NCI-H774 (cell line): ENCODE measurements around the gene ENTREP1.
"Not testable (repeated sequence)": the region's sequence is repeated elsewhere in the genome, so short reads cannot be mapped to it uniquely, and the experiment has no call there.

Experiments
- DNase-seq: peaks from one replicate; lab custom pipeline; 2025; lab: John Stamatoyannopoulos, UW

ENTREP1 gene

GRCh38 chr9:69411931-69412740, 87.1 kb downstream of the ENTREP1 start:
- DNase-seq = no peak

DNA sequence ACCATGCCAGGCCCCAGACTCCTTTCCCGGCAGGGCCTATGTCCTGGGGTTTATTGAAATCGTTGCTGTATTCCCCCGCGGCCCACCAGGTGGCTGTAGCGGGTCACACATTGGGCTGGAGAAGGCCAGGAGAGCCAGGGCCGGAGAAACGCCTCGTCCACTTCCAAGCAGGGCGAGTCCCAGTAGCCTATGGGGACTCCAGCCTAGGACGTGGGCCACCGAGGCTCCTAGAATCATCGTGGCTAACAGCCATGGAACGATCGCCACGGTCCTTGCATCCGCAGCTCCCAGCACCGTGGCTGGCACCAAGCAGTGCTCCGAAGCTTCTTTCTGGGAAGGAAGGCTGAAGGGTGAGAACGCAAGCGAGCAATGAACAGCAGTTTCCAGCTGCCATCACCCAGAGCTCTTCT, 87.7 kb downstream of the ENTREP1 start:
- no peak for DNase-seq

DNA sequence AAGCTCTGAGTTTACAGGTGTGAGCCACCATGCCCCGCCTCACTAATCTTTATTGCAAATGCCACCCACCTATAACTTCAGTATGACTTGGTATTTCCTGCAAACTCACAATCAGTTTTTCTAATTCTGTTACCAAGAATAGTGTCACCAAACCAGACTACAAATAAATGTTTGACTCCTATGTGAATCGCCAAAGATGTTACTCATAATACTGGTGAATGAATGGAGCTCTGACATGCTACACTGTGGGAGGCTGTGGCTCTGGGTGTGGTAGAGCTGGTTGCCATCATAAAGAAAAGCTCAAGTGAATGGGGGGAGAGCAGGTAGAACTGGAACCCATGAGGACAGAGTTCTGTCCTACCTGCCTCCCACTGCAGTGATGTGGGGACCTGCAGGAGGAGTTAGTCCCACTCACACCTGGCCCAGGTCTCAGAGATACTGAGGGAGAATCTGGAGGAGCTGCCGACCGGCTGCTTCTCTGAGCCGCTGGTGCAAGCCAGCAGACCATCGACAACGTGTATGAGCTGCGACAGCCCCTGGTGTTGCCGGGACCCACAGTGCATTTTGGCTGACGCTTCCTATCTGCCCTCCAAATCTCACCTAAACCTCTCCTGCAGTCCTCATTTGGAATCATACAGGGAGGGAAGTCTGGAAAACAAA, 95.7 kb downstream of the ENTREP1 start:
- no peak for DNase-seq

DNA sequence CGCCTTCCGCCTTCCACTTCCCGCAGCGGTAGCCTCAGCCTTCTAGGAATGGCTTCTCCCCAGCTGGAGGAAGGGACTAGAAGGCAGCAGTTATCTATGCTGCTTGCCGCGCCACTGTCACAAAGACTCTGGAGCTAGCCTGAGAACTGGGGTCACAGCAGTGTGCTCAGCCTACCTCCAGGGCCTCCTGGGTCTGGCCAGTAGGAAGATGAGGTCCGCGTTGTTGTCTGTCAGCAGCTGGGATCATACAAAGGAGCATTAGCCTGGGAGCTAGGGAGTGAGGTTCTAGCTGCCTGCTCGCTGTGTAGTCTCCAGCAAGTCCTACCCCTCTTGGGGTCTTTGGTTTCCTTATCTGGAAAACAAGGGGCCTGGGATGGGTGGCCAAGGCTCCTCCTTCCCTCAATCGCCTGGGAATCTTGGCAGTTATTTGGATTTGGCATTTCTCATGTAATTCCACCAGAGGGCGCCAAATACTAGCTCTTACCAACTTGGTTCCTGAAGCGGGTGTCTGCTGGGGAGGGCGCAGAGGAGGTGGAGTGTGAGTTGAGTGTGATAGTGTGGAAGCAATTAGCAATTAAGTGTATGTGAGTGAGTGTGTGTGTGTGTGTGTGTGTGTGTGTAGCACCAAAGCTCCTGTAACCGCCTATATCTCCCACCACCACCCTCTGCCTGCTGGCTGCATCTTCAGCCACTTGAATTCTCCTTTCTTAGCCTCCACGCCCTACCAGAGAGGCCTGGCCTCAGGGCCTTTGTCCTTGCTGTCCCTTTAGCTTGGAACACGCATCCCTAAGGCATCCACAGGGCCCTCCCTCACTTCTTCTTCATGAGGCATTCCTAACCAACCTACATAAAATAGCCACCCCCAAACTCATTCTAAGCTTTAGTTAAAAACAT, 97.1 kb downstream of the ENTREP1 start:
- peak; percentile 61 for DNase-seq

DNA sequence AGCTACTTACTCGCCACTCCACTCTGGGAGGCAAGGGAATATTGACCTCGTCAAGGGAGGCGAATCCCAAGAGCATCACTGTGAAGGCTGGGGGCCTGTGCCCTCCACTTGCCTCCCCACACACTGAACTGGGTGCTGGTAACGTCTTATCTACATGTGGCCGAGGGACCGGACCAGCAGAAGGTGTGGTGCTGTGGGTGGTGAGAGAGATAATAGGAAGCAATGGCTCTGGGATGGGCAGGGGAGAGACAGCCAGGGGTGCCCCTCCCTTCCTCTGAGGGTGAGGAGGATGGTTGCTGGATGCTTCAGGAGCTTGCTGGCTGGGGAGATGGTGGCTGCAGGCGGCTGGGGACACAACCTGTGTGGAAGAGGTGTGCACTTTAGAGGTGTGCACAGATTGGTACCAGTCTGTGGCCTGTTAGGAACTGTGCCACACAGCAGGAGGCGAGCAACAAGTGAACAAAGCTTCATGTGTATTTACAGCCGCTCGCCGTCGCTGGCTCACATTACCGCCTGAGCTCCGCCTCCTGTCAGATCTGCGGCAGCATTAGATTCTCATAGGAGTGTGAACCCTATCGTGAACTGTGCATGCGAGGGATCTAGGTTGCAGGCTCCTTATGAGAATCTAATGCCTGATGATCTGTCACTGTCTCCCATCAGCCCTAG, 100.3 kb downstream of the ENTREP1 start:
- DNase-seq = no peak

DNA sequence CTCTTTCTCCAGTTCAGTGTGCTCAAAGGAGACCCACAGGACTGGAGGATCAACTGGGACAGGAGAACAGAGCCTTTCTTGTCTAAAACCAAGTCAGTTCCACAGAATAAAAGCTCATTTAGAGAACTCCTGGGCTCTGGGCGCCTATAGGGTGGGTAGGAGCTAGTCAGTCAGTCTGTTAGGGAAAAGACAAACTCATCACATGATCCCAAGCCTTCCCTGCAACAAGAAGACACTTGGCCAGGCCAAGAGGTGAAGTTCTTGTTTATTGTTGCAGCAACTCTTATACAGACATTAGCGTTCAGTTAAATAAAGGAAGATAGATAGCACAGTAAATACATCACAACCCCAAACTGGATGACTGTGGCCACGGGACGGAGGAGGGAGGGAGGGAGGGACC, 102.3 kb downstream of the ENTREP1 start:
- no peak for DNase-seq

DNA sequence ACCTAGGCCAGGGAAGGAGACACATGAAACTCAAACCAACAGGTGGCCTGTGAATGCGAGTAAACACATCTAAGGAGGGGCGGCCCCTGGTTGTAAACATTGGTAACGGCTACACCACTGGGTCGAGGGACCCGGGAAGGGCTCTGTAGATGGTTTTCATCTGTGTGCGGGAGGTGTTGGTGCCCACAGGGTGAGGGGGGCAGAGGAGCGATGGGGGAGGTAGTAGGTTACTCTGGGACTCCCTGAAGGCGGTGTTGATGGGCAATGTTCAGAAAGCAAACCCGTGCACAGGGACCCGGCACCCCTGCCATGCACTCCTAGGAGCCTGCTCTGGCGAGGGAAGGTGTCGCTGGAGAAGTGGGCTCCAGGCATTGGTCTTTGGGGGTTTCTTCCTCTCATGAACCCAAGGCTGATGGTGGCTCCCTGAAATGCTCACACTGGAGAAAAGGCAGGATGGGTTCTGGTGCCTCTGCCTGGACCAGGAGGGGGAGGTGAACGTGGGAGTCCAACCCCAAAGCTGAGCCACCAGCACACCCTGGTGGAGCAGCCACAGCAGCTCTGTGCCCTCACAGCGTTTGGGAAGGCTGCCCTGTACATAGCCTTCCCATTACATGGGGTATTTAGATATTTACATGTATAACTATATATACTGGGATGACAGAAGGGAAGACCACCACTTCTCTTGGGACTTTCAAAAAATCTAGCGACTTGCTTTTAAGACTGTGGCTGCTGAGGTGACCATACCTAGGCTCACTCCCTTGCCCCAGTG, 103.2 kb downstream of the ENTREP1 start:
- no peak for DNase-seq

DNA sequence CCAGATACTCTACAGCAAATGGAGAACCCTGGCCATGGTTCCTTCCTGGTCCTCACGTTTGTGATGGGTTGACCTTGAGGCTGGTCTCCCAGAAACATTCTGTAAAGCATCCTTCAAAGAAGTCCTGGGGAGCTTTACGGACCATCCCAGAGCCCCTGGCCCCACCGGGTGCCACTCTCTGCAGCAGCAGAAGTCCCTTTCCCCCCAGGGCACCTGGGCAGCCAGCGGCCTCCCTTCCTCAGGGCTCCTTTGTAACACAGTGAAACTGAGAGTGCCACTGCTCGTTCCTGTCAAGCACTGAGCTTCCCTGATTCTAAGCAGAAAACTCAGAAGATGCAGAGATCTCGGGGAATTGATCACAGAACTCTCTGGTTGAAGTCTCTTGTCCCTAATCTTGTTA, 104.3 kb downstream of the ENTREP1 start:
- DNase-seq = no peak

DNA sequence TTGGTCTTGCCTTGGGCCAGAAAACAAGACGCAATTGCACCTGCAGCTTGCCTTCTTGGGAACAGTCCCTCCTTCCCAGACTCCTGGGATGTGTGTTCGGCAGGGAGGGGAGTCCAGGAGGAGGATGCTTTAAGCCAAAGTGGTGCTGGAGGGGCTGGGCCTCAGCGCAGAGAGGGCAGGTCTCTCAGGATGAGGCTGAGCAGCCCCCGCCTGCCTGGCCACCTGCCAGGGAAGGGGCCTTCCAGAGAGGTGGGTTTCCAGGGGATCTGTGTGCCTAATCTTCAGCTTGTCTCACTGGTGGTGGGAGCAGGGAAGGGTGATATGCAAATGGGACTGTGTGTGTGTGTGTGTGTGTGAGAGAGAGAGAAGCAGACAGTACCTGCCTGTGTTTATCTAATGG, 105.2 kb downstream of the ENTREP1 start:
- DNase-seq = no peak

DNA sequence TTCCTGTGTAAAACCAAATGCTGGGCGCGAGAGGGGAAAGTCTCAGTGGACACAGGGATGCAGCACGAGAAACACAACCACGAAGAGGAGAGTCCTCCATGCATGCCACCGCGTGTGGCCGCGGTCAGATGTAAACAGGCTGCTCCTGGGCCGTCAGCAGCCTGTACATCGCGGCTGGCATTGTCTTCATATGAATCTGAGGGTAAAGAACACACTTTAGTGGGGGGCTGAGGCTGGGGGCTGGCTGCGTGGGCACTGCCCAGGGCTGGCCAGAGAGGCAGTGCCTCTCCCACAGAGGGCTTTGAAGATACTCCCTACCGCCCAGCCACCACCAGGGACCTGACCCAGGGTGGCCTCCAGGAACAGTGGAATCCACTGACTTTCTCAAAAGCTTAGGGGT, 106.2 kb downstream of the ENTREP1 start:
- no peak for DNase-seq

- DNase-seq = no peak
Observed at GRCh38 chr9:69431777-69432176, 106.8 kb downstream of the ENTREP1 start.

GRCh38 chr9:69432623-69433022, 107.6 kb downstream of the ENTREP1 start:
- DNase-seq = no peak

GRCh38 chr9:69433392-69433791, 108.4 kb downstream of the ENTREP1 start:
- DNase-seq = no peak

DNA sequence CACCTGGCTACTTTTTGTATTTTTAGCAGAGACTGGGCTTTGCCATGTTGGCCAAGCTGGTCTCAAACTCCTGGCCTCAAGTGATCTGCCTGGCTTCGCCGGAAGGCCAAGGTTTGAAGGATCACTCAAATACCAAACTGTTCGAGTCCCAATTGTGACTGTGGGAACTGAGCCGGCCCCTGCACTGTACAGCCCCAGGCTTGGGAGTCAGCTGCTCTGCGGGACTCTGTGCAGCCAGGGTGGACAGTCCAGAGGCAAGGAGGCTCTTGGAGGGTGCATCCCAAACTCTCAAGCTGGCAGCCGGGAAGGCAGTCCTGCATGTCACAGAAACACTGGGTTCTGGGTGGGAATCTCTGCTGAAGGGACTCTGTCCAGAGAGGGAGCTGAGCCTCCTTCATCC, 109.0 kb downstream of the ENTREP1 start:
- no peak for DNase-seq

DNA sequence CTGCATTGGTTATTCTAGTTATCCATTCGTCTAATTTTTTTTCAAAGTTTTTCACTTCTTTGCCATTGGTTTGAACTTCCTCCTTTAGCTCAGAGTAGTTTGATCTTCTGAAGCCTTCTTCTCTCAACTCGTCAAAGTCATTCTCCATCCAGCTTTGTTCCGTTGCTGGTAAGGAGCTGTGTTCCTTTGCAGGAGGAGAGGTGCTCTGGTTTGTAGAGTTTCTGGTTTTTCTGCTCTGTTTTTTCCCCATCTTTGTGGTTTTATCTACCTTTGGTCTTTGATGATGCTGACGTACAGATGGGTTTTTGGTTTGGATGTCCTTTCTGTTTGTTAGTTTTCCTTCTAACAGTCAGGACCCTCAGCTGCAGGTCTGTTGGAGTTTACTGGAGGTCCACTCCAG, 114.6 kb downstream of the ENTREP1 start:
- not testable (repeated sequence) for DNase-seq

GRCh38 chr9:69440254-69440955, 115.4 kb downstream of the ENTREP1 start:
- DNase-seq = not testable (repeated sequence)
